ENCODE data around the gene ERBB3.

DNA sequence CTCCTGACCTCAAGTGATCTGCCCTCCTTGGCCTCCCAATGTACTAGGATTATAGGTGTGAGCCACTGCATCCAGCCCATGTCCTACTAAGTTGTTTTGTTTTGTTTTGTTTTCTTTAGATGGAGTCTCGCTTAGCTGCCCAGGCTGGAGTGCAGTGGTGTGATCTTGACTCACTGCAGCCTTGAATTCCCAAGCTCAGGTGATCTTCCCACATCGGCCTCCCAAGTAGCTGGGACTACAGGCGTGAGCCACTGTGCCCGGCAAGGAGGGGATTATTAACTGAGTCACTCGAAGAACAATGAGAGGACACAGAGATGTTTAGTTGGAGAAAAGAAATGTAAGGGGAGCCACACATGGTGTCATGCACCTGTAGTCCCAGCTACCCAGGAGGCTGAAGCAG is 18.0 kb upstream of the ERBB3 start:
- TF ChIP-seq, protein P1, sequence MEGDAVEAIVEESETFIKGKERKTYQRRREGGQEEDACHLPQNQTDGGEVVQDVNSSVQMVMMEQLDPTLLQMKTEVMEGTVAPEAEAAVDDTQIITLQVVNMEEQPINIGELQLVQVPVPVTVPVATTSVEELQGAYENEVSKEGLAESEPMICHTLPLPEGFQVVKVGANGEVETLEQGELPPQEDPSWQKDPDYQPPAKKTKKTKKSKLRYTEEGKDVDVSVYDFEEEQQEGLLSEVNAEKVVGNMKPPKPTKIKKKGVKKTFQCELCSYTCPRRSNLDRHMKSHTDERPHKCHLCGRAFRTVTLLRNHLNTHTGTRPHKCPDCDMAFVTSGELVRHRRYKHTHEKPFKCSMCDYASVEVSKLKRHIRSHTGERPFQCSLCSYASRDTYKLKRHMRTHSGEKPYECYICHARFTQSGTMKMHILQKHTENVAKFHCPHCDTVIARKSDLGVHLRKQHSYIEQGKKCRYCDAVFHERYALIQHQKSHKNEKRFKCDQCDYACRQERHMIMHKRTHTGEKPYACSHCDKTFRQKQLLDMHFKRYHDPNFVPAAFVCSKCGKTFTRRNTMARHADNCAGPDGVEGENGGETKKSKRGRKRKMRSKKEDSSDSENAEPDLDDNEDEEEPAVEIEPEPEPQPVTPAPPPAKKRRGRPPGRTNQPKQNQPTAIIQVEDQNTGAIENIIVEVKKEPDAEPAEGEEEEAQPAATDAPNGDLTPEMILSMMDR (IDR thresholded peaks at IDR 0.05) = no peak
- TF ChIP-seq EP300 (IDR thresholded peaks at IDR 0.05) = no peak
- no peak for TF ChIP-seq POLR2A (IDR thresholded peaks at IDR 0.05)
